Upper lobe of left lung (tissue), 6 donors: ENCODE results near the gene ADGRD1. TPM values are rescaled to one million over a fixed set of nuclear protein-coding genes. Genes with fewer than 3 reads are reported as not detected.
A peak's percentile ranks its signal among the peaks of the same experiment; 100 is the strongest.

ENCODE experiments used
- ATAC-seq, 2 donors: fragments of 200-7000 bp; cut with Tn5 transposase; one replicate each; pipeline ENCODE4 v1.9.1; 2022; ENCODE audit warnings: mild to moderate bottlenecking in 2 of 2, moderate library complexity in 2 of 2; ENCODE audit not compliant: low FRiP score in 2 of 2
- DNase-seq, 2 donors: peaks; one replicate each; pipeline ENCODE4 v3.0.0-alpha.2; 2019 to 2020
- H3K27ac ChIP-seq, 4 donors: fragments of 200-600 bp; sonication (generic); one replicate each; pipeline ENCODE4 v1.5.1; 2016 to 2019
- H3K27me3 ChIP-seq, 4 donors: fragments of 200-600 bp; sonication (generic); one replicate each; pipeline ENCODE4 v1.5.1; 2017 to 2019
- H3K36me3 ChIP-seq, 4 donors: fragments of 200-600 bp; sonication (generic); one replicate each; pipeline ENCODE4 v1.5.1; 2016 to 2019
- H3K4me1 ChIP-seq, 4 donors: fragments of 200-600 bp; sonication (generic); one replicate each; pipeline ENCODE4 v1.5.1; 2018 to 2019
- H3K4me3 ChIP-seq, 4 donors: fragments of 200-600 bp; sonication (generic); one replicate each; pipeline ENCODE4 v1.5.1; 2017 to 2019; ENCODE audit warnings: mild to moderate bottlenecking in 2 of 4, moderate library complexity in 1 of 4
- H3K9me3 ChIP-seq, 4 donors: fragments of 200-600 bp; sonication (generic); one replicate each; pipeline ENCODE4 v1.5.1; 2018 to 2019
- EP300 ChIP-seq, 4 donors: sonication (generic); formaldehyde crosslinking; IDR thresholded peaks; one replicate each; pipeline ENCODE4 v1.5.1; 2017; ENCODE audit warnings: antibody characterized with exemption in 4 of 4, control low read depth in 2 of 4
- POLR2A ChIP-seq, 4 donors: fragments of 450-650 bp; IDR thresholded peaks; one replicate each; pipeline ENCODE4 v1.5.1; 2016 to 2017; ENCODE audit warnings: antibody characterized with exemption in 4 of 4, mild to moderate bottlenecking in 2 of 4
- POLR2AphosphoS5 ChIP-seq, 2 donors: sonication (generic); formaldehyde crosslinking; IDR thresholded peaks; one replicate each; pipeline ENCODE4 v1.5.1; 2017; ENCODE audit warnings: antibody characterized with exemption in 2 of 2
- WGBS, 2 donors: methylation state at CpG; one replicate each; pipeline ENCODE4 v1.1.5; 2017 to 2018; 5-methylcytosine and 5-hydroxymethylcytosine counted together
- total RNA-seq, 6 donors: library from RNA; depleted of rRNA in 4 of 6; stranded (reverse); fragments of >200 nt in 4 of 6; gene quantifications; one replicate each; pipeline versions ENCODE4 v1.1.0 to v1.2.1, GENCODE V29; 2016 to 2021
- TF ChIP-seq, protein P1 (sequence below), 6 experiments: fragments of 450-650 bp in 4 of 6; fragments of 200-600 bp in 2 of 6; sonication (generic) in 2 of 6; IDR thresholded peaks; one replicate each; pipeline ENCODE4 v1.5.1; 2016 to 2019; ENCODE audit warnings: antibody characterized with exemption in 6 of 6
- donor health status: DM: no; HTN: no; CAD: no; lungs with moderate emphysema.
- donor health status: DM: no; HTN: yes; CAD: no; lungs with severe emphysema.

Gene ADGRD1
- total RNA-seq, 6 donors from 2014 or later: 84.2 to 124 (median 94.7) TPM

DNA sequence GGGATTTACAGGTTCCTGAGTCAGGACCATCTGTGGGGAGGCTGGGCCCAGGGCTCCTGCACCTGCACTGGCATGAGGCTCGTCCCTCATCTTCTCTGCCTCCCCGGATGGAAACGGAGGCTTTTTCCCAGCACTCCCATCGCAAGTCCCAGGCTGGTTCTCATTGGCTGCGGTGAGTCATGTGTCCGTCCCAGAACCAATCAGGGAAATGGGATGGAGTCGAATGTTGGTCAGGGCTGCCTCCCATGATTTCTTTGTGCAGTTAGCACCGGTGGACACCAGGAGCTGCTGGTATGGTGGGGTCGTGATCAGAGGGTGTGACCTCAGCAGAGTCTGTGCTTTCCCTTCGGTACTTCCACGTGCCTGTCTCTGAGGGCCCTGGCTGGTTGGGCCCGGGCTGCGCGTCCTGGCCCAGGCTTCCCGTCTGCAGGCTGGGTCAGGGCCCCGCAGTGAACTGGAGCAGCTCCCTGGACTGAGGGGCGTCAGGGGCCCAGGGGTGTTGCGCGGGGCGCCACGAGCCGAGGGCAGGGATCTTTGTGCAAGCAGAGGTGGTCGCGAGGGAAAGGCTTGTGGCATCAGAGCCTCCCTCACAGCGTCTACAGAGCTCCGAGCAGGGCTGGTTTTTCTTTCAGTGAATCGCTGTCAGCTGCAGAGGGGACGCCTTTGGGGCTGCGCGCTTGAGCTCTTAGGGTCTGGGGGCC lies 168.1 kb downstream of the ADGRD1 start:
- DNase-seq (peak; percentile 10 to 83), ATAC-seq (no peak)
- Histone ChIP-seq H3K36me3 (peaks cover 0 to 29% (median 7%) of the 10 kb centered on the region in 4 donors), H3K4me1 (no peaks in the 10 kb centered on the region), H3K4me3 (no peak overlapping the region), H3K9me3 (no peaks in the 10 kb centered on the region), H3K27ac (no peak overlapping the region), H3K27me3 (no peaks in the 10 kb centered on the region)
- TF ChIP-seq, protein P1, sequence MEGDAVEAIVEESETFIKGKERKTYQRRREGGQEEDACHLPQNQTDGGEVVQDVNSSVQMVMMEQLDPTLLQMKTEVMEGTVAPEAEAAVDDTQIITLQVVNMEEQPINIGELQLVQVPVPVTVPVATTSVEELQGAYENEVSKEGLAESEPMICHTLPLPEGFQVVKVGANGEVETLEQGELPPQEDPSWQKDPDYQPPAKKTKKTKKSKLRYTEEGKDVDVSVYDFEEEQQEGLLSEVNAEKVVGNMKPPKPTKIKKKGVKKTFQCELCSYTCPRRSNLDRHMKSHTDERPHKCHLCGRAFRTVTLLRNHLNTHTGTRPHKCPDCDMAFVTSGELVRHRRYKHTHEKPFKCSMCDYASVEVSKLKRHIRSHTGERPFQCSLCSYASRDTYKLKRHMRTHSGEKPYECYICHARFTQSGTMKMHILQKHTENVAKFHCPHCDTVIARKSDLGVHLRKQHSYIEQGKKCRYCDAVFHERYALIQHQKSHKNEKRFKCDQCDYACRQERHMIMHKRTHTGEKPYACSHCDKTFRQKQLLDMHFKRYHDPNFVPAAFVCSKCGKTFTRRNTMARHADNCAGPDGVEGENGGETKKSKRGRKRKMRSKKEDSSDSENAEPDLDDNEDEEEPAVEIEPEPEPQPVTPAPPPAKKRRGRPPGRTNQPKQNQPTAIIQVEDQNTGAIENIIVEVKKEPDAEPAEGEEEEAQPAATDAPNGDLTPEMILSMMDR (IDR thresholded peaks at IDR 0.05): no peak
- no peak for TF ChIP-seq POLR2AphosphoS5 (IDR thresholded peaks at IDR 0.05)
- no peak for TF ChIP-seq EP300 (IDR thresholded peaks at IDR 0.05)
- TF ChIP-seq POLR2A (IDR thresholded peaks at IDR 0.05): no peak
- WGBS, 2 donors: 89 to 91% methylated on average over 16 to 29 of the region's 30 CpGs

DNA sequence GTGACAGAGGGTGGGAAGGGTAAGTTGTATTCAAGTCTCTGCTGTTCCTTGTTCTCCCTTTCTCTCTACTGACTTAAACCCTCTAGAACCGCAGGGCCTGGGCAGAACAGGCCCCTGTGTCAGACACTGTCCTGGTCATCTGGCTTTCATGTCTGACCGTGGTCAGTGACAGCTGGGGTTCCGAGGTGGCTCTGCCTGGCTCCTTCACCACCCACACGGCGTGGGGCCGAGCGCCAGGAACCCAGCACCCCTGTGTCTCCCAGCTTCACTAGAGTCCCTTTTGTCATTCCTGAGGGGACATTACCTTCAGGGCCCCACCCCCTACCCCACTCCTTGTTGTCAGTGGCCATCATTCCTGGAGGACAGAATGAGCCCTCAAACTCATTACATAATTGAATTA lies 168.9 kb downstream of the ADGRD1 start:
- TF ChIP-seq POLR2AphosphoS5 (IDR thresholded peaks at IDR 0.05): no peak
- TF ChIP-seq, protein P1 (IDR thresholded peaks at IDR 0.05): no peak
- H3K9me3 ChIP-seq: no peaks in the 10 kb centered on the region
- DNase-seq: peak; percentile 19 to 59

GRCh38 chr12:131123817-131124216 lies 170.1 kb downstream of the ADGRD1 start:
- H3K9me3 ChIP-seq: no peaks in the 10 kb centered on the region
- ATAC-seq: no peak
- no peak overlapping the region for H3K4me3 ChIP-seq
- WGBS, 2 donors: 86 to 93% methylated on average over 10 of the region's 10 CpGs
- no peak overlapping the region for H3K27ac ChIP-seq
- no peaks in the 10 kb centered on the region for H3K4me1 ChIP-seq
- no peak for DNase-seq
- H3K36me3 ChIP-seq: peaks cover 0 to 13% (median 4%) of the 10 kb centered on the region in 4 donors
- TF ChIP-seq EP300 (IDR thresholded peaks at IDR 0.05): no peak
- no peak for TF ChIP-seq POLR2A (IDR thresholded peaks at IDR 0.05)
- TF ChIP-seq, protein P1 (IDR thresholded peaks at IDR 0.05): no peak
- no peak for TF ChIP-seq POLR2AphosphoS5 (IDR thresholded peaks at IDR 0.05)
- no peaks in the 10 kb centered on the region for H3K27me3 ChIP-seq

More for the DNA sequence above, 168.9 kb downstream of the ADGRD1 start:
- no peak overlapping the region for H3K27ac ChIP-seq
- H3K36me3 ChIP-seq: peaks cover 0 to 25% (median 7%) of the 10 kb centered on the region in 4 donors
- no peak for ATAC-seq
- H3K4me1 ChIP-seq: no peaks in the 10 kb centered on the region
- H3K27me3 ChIP-seq: no peaks in the 10 kb centered on the region
- no peak overlapping the region for H3K4me3 ChIP-seq
- 91 to 92% methylated on average over 7 of the region's 7 CpGs for WGBS, 2 donors

- Histone ChIP-seq H3K27ac (no peak overlapping the region), H3K27me3 (no peaks in the 10 kb centered on the region), H3K4me3 (no peak overlapping the region), H3K9me3 (no peaks in the 10 kb centered on the region), H3K36me3 (peaks cover 0 to 12% (median 3%) of the 10 kb centered on the region in 4 donors), H3K4me1 (no peaks in the 10 kb centered on the region)
- 90 to 92% methylated on average over 19 of the region's 19 CpGs for WGBS, 2 donors
- DNase-seq (no peak), ATAC-seq (no peak)
- TF ChIP-seq POLR2A (IDR thresholded peaks at IDR 0.05): no peak
- no peak for TF ChIP-seq POLR2AphosphoS5 (IDR thresholded peaks at IDR 0.05)
- no peak for TF ChIP-seq EP300 (IDR thresholded peaks at IDR 0.05)
- TF ChIP-seq, protein P1 (IDR thresholded peaks at IDR 0.05): no peak
Observed at GRCh38 chr12:131124487-131125280, 171.0 kb downstream of the ADGRD1 start.
